Naive thymus-derived CD4-positive, alpha-beta T cell (primary cell): ENCODE results near the gene TXNRD3. TPM values are rescaled to one million over a fixed set of nuclear protein-coding genes. Genes with fewer than 3 reads are reported as not detected.

ENCODE experiments used
- ATAC-seq: fragments of 150-1000 bp; cut with Tn5 transposase; 2 replicates; pipeline ENCODE4 v1.10.0; 2021; ENCODE audit warnings: mild to moderate bottlenecking, moderate library complexity
- CTCF ChIA-PET: fragments of 350-600 bp; sonication (Branson Sonifier 250); formaldehyde crosslinking; loops from one replicate; lab custom pipeline; 2021; ENCODE audit warnings: antibody characterized with exemption; lab: Charles Lee
- POLR2A ChIA-PET: fragments of 350-600 bp; sonication (Branson Sonifier 250); formaldehyde crosslinking; loops from one replicate; lab custom pipeline; 2021; ENCODE audit warnings: antibody characterized with exemption, inconsistent platforms; lab: Charles Lee
- DNase-seq, 9 donors: peaks; one replicate each; pipeline versions ENCODE4 v3.0.0 to v3.0.0-alpha.2; 2020 to 2022; ENCODE audit warnings: mixed read lengths in 1 of 9
- H3K27ac ChIP-seq: one replicate; pipeline ENCODE4 v1.7.0; 2013; ENCODE audit warnings: mild to moderate bottlenecking, low read depth, low read length, moderate library complexity
- H3K27me3 ChIP-seq, 2 donors: one replicate each; pipeline ENCODE4 v1.7.0; 2013; ENCODE audit warnings: low read length in 2 of 2, mild to moderate bottlenecking in 2 of 2, moderate library complexity in 2 of 2; ENCODE audit not compliant: control insufficient read depth in 2 of 2, insufficient read depth in 2 of 2
- H3K36me3 ChIP-seq, 3 experiments: 1 replicate in 2 of 3; 2 replicates in 1 of 3; pipeline ENCODE4 v1.7.0; 2013; ENCODE audit warnings: low read length in 3 of 3, mild to moderate bottlenecking in 3 of 3, moderate library complexity in 1 of 3; ENCODE audit not compliant: insufficient read depth in 3 of 3, control insufficient read depth in 2 of 3
- H3K4me1 ChIP-seq, 2 donors: one replicate each; pipeline ENCODE4 v1.7.0; 2013; ENCODE audit warnings: low read length in 2 of 2, mild to moderate bottlenecking in 2 of 2, moderate library complexity in 1 of 2; ENCODE audit not compliant: control insufficient read depth in 2 of 2, insufficient read depth in 2 of 2
- H3K4me3 ChIP-seq: 2 replicates; pipeline ENCODE4 v1.7.0; 2013; ENCODE audit warnings: mild to moderate bottlenecking, low read length
- H3K9me3 ChIP-seq, 3 experiments: 1 replicate in 2 of 3; 2 replicates in 1 of 3; pipeline ENCODE4 v1.7.0; 2013; ENCODE audit warnings: low read length in 3 of 3; ENCODE audit not compliant: control insufficient read depth in 2 of 3
- H3K27ac Mint-ChIP-seq, 9 donors: one replicate each; pipeline ENCODE4 v1.8.0; 2020 to 2022; ENCODE audit warnings: mixed read lengths in 9 of 9, mild to moderate bottlenecking in 8 of 9, moderate library complexity in 5 of 9, inconsistent platforms in 2 of 9
- H3K27me3 Mint-ChIP-seq, 5 donors: one replicate each; pipeline ENCODE4 v1.8.0; 2021 to 2022; ENCODE audit warnings: mixed read lengths in 5 of 5, mild to moderate bottlenecking in 1 of 5
- H3K36me3 Mint-ChIP-seq, 5 donors: one replicate each; pipeline ENCODE4 v1.8.0; 2020 to 2022; ENCODE audit warnings: mixed read lengths in 5 of 5, mild to moderate bottlenecking in 3 of 5, inconsistent platforms in 1 of 5
- H3K4me1 Mint-ChIP-seq, 7 donors: one replicate each; pipeline ENCODE4 v1.8.0; 2020 to 2022; ENCODE audit warnings: mixed read lengths in 7 of 7, mild to moderate bottlenecking in 3 of 7, inconsistent platforms in 1 of 7
- H3K4me3 Mint-ChIP-seq, 10 donors: one replicate each; pipeline ENCODE4 v1.8.0; 2020 to 2022; ENCODE audit warnings: mild to moderate bottlenecking in 10 of 10, mixed read lengths in 10 of 10, moderate library complexity in 6 of 10, inconsistent platforms in 2 of 10
- H3K9me3 Mint-ChIP-seq, 11 donors: one replicate each; pipeline ENCODE4 v1.8.0; 2020 to 2022; ENCODE audit warnings: mixed read lengths in 11 of 11, mild to moderate bottlenecking in 4 of 11, inconsistent platforms in 1 of 11, moderate library complexity in 1 of 11
- intact Hi-C, 2 donors: fragments of 100-400 bp; cut with micrococcal nuclease; formaldehyde crosslinking; loops; one replicate each; pipeline ENCODE4 v1.15.1; 2023
- polyA plus RNA-seq, 2 donors: library from polyadenylated mRNA; unstranded; fragments of 300-500 nt; fragmentation: Illumina TruSeq; gene quantifications; one replicate each; pipeline ENCODE4 v1.2.3, GENCODE V29; 2021
- total RNA-seq, 6 experiments: library from RNA in 5 of 6; stranded (reverse) in 5 of 6; gene quantifications; 1 replicate in 5 of 6; 2 replicates in 1 of 6; pipeline ENCODE4 v1.2.3 and lab custom pipeline; 2021 to 2026

TXNRD3 gene
- total and polyA plus RNA-seq, 7 experiments from 2014 or later: 0.46 to 4.8 (median 4.3) TPM

- H3K27ac Mint-ChIP-seq: no peak overlapping the region
- H3K4me1 Mint-ChIP-seq: no peaks in the 10 kb centered on the region
- DNase-seq: no peak
- H3K27me3 Mint-ChIP-seq: peaks cover 0 to 21% (median 0%) of the 10 kb centered on the region in 5 donors
- ChIA-PET POLR2A (no interaction called here), CTCF (no interaction called here)
- H3K36me3 Mint-ChIP-seq: no peaks in the 10 kb centered on the region
- Histone ChIP-seq H3K4me1 (no peaks in the 10 kb centered on the region), H3K36me3 (no peaks in the 10 kb centered on the region), H3K4me3 (no peak overlapping the region), H3K27ac (no peak overlapping the region), H3K9me3 (no peaks in the 10 kb centered on the region), H3K27me3 (no peaks in the 10 kb centered on the region)
- no peak for ATAC-seq
- peaks cover 0 to 1% (median 0%) of the 10 kb centered on the region in 11 donors for H3K9me3 Mint-ChIP-seq
- intact Hi-C loops: no loop called here
- H3K4me3 Mint-ChIP-seq: no peak overlapping the region
These were observed 8.8 kb upstream of the TXNRD3 start for GRCh38 chr3:126663750-126664149.

GRCh38 chr3:126663257-126663656 lies 8.3 kb upstream of the TXNRD3 start:
- no peaks in the 10 kb centered on the region for H3K4me1 Mint-ChIP-seq
- H3K36me3 Mint-ChIP-seq: no peaks in the 10 kb centered on the region
- ChIA-PET CTCF (no interaction called here), POLR2A (no interaction called here)
- DNase-seq (no peak), ATAC-seq (no peak)
- H3K4me1 ChIP-seq: no peaks in the 10 kb centered on the region
- H3K9me3 Mint-ChIP-seq: peaks cover 0 to 1% (median 0%) of the 10 kb centered on the region in 11 donors
- H3K27ac ChIP-seq: no peak overlapping the region
- H3K9me3 ChIP-seq: no peaks in the 10 kb centered on the region
- no peak overlapping the region for H3K4me3 Mint-ChIP-seq
- H3K27me3 ChIP-seq: no peaks in the 10 kb centered on the region
- peaks cover 0 to 22% (median 0%) of the 10 kb centered on the region in 5 donors for H3K27me3 Mint-ChIP-seq
- H3K36me3 ChIP-seq: no peaks in the 10 kb centered on the region
- no peak overlapping the region for H3K27ac Mint-ChIP-seq
- intact Hi-C loops: no loop called here
- no peak overlapping the region for H3K4me3 ChIP-seq

DNA sequence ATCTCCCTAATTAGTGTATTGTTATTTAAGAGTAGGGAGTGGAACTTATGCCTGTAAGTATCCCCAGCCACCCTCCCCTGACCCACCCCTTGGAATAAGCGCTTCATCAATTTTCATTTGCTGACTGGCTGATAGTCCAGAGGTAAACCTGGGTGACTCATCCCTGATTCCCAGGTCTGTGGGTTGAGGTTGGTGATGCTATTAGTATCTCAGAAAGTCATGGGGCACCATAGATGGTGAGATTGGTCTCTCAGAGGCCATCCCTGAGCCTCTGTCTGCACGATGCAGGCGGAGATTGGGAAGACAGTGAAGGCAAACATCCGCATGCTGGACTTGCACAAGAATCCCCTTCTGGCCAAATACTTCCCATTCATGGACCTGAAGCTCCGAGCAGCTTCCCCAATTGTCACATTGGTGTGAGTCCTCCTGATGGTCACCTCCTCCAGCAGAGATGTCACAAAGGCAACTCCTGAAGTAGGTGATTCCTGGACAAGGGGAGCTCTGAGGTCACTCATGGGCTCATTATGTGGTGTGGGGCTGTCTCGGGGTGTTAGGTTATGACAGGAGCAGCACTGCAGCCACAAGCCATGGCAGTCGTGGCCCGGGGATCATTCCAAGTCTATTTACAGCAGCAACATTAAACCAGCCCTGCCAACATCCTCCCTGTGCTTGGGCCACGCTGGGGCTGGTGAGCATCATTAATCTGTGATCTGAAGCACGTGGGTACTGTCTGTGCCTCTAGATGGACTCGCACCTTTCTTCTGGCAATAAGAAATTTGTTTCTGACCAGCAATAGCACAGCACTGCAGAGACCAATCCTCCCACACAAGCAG lies 6.8 kb upstream of the TXNRD3 start:
- Mint-ChIP-seq H3K9me3 (peaks cover 0 to 3% (median 0%) of the 10 kb centered on the region in 11 donors), H3K4me1 (no peaks in the 10 kb centered on the region), H3K36me3 (no peaks in the 10 kb centered on the region), H3K27me3 (peaks cover 0 to 22% (median 6%) of the 10 kb centered on the region in 5 donors), H3K27ac (no peak overlapping the region), H3K4me3 (no peak overlapping the region)
- intact Hi-C loops: no loop called here
- H3K27me3 ChIP-seq: no peaks in the 10 kb centered on the region
- ChIA-PET CTCF (interaction anchor here (1.0 kb wide), 1 partner anchor 20 kb away, joined by 3 read pairs; no protein-coding TSS in a partner anchor), POLR2A (no interaction called here)
- H3K9me3 ChIP-seq: no peaks in the 10 kb centered on the region
- no peak overlapping the region for H3K4me3 ChIP-seq
- H3K4me1 ChIP-seq: no peaks in the 10 kb centered on the region
- H3K36me3 ChIP-seq: no peaks in the 10 kb centered on the region
- DNase-seq (no peak), ATAC-seq (no peak)
- H3K27ac ChIP-seq: no peak overlapping the region

DNA sequence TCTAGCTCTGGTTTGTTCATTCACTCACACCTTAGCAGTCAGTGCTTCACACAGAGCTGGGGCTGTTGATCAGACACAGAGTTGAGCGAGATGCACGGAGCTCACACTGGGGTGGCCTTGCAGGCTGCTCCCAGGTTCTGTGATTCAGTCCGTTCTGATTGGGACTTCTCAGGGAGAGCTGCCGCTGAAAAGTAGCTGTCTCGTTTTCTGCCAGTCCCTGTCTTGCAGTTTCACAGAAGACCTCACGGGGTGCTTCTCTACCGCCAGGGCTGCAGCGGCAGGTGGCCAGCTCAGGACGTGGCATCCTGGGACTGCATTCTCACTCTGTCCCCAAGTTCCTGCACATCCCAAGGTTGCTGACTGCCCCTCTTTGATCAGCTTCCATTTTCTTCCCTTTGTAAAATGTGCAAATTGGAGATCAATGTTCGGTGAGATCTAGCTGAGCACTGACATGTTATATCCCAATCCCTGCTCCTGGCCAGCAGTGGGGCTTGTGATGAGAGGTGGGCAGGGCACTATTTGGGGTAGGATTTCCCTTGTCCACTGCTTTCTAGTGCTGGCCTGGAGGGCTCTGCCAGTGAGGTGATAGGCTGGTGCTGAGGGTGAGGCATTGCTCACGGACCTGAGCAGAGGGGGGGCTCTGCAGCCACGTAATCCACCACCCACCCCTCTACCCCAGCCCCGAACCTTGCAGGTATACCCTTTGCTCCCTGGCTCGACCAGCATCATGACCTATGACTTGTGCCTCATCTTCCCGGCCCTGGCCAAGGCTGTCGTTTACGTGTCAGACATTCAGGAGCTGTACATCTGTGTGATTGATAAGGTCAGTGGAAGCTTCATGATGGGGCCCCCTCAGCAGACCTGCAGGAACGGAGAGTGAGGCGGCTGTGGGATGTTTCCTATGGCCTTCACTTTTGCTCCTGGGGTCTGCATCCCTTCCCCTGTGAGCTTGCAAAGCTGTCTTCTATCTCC lies 5.3 kb upstream of the TXNRD3 start:
- intact Hi-C loops: loop anchor here (5.0 kb wide), 2 partner anchors 138 to 578 kb away; partner anchors contain the start of genes CHST13 (in 1 of the 2) and SLC41A3 (in 1 of the 2)

DNA sequence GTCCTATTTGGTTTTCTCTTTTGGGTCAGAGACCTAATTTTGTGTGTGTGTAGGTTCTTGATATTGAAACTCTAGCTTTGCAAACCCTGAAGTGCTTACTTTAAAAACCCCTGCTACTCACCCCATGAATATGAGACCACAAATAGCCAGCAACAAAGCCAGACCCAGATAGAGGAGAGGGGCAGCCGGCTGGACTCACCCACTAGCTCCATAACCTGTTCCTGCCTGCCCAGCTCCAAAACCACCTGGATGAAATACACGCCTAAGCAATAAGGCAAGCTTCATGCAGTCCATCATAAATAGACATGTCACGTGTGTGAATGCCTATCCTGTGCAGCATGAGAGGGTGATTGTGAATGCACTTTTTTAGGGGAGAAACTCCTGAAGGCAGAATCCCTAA lies 3.7 kb upstream of the TXNRD3 start:
- Mint-ChIP-seq H3K27me3 (peaks cover 0 to 27% (median 7%) of the 10 kb centered on the region in 5 donors), H3K9me3 (peaks cover 0 to 3% (median 0%) of the 10 kb centered on the region in 11 donors), H3K4me3 (no peak overlapping the region), H3K27ac (no peak overlapping the region), H3K4me1 (peaks cover 3 to 9% (median 5%) of the 10 kb centered on the region in 7 donors), H3K36me3 (no peaks in the 10 kb centered on the region)
- CTCF ChIA-PET: no interaction called here
- no peak overlapping the region for H3K27ac ChIP-seq
- intact Hi-C loops: loop anchor here (5.0 kb wide), 2 partner anchors 136 to 576 kb away; partner anchors contain the start of genes CHST13 (in 1 of the 2) and SLC41A3 (in 1 of the 2)
- no peaks in the 10 kb centered on the region for H3K9me3 ChIP-seq
- no peaks in the 10 kb centered on the region for H3K36me3 ChIP-seq
- H3K27me3 ChIP-seq: peaks cover 0 to 4% of the 10 kb centered on the region in 2 donors
- no peak for DNase-seq
- POLR2A ChIA-PET: no interaction called here
- peaks cover 0 to 3% of the 10 kb centered on the region in 2 donors for H3K4me1 ChIP-seq
- no peak for ATAC-seq
- no peak overlapping the region for H3K4me3 ChIP-seq

More for the DNA sequence above, 5.3 kb upstream of the TXNRD3 start:
- Mint-ChIP-seq H3K4me1 (peaks cover 0 to 3% (median under 1%) of the 10 kb centered on the region in 7 donors), H3K4me3 (no peak overlapping the region), H3K9me3 (peaks cover 0 to 3% (median 0%) of the 10 kb centered on the region in 11 donors), H3K36me3 (no peaks in the 10 kb centered on the region), H3K27me3 (peaks cover 0 to 22% (median 7%) of the 10 kb centered on the region in 5 donors), H3K27ac (no peak overlapping the region)
- Histone ChIP-seq H3K27me3 (peaks cover 0 to 4% of the 10 kb centered on the region in 2 donors), H3K4me3 (no peak overlapping the region), H3K36me3 (no peaks in the 10 kb centered on the region), H3K9me3 (no peaks in the 10 kb centered on the region), H3K4me1 (peaks cover 0 to under 1% of the 10 kb centered on the region in 2 donors), H3K27ac (no peak overlapping the region)
- ChIA-PET CTCF (interaction anchor here (1.0 kb wide), 1 partner anchor 21 kb away, joined by 3 read pairs; no protein-coding TSS in a partner anchor), POLR2A (no interaction called here)
- DNase-seq (no peak), ATAC-seq (no peak)

- intact Hi-C loops: loop anchor here (5.0 kb wide), 2 partner anchors 136 to 576 kb away; partner anchors contain the start of genes CHST13 (in 1 of the 2) and SLC41A3 (in 1 of the 2)
- CTCF ChIA-PET: no interaction called here
- Mint-ChIP-seq H3K27ac (no peak overlapping the region), H3K36me3 (no peaks in the 10 kb centered on the region), H3K9me3 (peaks cover 0 to 3% (median 0%) of the 10 kb centered on the region in 11 donors), H3K4me3 (peak overlapping the region in 1 of 10 donors; percentile 32), H3K4me1 (peaks cover 4 to 14% (median 10%) of the 10 kb centered on the region in 7 donors), H3K27me3 (peaks cover 0 to 33% (median 10%) of the 10 kb centered on the region in 5 donors)
- POLR2A ChIA-PET: no interaction called here
- no peak overlapping the region for H3K4me3 ChIP-seq
- no peak overlapping the region for H3K27ac ChIP-seq
- H3K36me3 ChIP-seq: no peaks in the 10 kb centered on the region
- H3K4me1 ChIP-seq: peaks cover 0 to 3% of the 10 kb centered on the region in 2 donors
- ATAC-seq (no peak), DNase-seq (no peak)
- no peaks in the 10 kb centered on the region for H3K9me3 ChIP-seq
- H3K27me3 ChIP-seq: peaks cover 0 to 4% of the 10 kb centered on the region in 2 donors
These were observed 3.0 kb upstream of the TXNRD3 start for GRCh38 chr3:126657901-126658300.
